H7 (cell line): ENCODE results near the gene ALDH1L1. TPM values are rescaled to one million over a fixed set of nuclear protein-coding genes. Genes with fewer than 3 reads are reported as not detected.

Experiments used
- DNase-seq: peaks from one replicate; pipeline ENCODE4 v3.0.0; 2012
- H3K27me3 ChIP-seq: 2 replicates; pipeline ENCODE4 v1.6.0; 2011; ENCODE audit warnings: mild to moderate bottlenecking, low read length; ENCODE audit not compliant: control insufficient read depth, insufficient read depth
- H3K36me3 ChIP-seq: replicated peaks from 2 replicates; pipeline ENCODE4 v1.5.1; 2011; ENCODE audit warnings: low read length; ENCODE audit not compliant: control insufficient read depth, insufficient read depth
- H3K4me3 ChIP-seq: 2 replicates; pipeline ENCODE4 v1.5.1; 2011; ENCODE audit warnings: low read depth, mild to moderate bottlenecking, control low read depth, low read length, moderate library complexity; ENCODE audit not compliant: insufficient read depth
- total RNA-seq: library from RNA; depleted of rRNA; stranded (reverse); fragments of >200 nt; shearing (Covaris generic); gene quantifications from 2 replicates; pipeline ENCODE4 v1.2.3, GENCODE V29; 2014; rRNA removed

The ALDH1L1 gene
- total RNA-seq, result 0.15 and 0.28 TPM in 2 replicates

DNA sequence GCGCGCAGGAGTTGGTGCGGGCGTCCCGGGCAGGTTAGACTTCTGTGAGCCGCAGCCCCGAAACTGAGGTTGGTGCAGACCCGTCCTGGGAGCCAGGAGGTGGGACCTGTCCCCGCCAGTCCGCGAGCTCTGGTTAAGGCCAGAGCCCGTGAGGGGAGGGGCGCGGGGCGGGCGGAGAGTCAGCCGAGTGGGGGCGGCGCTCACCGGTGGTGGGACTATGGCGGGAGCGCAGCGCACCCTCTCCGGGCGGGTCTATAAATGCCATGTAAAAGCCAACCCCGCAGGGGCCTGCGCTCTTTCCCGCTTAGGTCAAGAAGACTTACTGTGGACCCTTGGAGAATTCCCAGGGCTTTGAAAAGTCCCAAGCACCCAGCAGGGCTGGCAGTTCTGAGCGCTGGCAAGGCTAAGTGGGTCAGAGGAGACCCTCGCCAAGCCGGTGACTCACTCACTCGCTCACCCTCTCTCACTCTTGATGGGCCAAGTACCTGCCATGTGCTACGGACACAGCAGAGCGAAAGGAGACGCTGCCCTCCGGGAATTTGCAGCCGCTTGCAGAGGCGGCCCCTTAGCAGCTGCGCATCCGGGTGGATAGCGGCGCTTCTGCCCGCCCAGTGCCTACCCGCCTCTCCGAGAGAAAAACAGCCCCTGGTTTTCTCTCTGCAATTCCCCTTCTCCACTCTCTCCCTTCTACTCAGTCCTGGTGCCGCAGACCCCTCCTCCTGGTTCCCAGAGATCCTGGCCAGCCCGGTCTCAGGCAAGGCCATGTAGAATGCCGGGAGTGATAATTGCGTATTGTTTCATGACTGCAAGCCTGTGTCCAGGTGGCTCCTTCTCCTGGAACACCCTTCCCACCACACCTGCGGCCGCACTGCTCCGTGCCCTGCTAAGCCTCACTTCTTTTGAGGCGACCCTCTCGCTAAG is at the start of gene ALDH1L1:
Gene ALDH1L1 (minus strand): TSS at position 110 of the 921 bp plus-strand sequence. CDS start 19,607 bp downstream, outside the sequence.
- H3K4me3 ChIP-seq, result peak within 1 kb of the TSS; percentile 53
- peaks cover 34% of the 10 kb centered on the region for H3K27me3 ChIP-seq
- H3K36me3 ChIP-seq, result no peaks in the 10 kb centered on the region
- DNase-seq, result peak; percentile 84

DNA sequence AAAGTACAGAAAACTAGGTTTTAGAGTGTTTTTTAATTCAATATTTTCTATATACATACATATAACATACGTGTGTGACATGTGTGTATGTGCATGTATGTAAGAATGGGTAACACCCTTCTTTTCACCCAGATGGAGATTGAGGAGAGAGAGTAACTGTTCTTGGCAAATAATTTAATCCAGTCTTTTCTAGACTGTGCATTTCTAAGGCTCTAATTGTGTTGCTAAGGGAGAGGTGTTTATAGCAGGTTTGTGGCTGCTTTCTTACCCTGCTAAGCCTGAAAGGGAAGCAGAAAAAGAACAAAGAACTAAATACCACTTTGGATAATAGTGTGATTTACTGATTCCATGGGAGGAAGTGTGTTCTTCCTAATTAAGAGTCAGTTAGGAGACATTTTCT is 46.0 kb upstream of the ALDH1L1 start:
- no peaks in the 10 kb centered on the region for H3K27me3 ChIP-seq
- H3K4me3 ChIP-seq, result no peak overlapping the region
- DNase-seq, result no peak
- H3K36me3 ChIP-seq, result no peaks in the 10 kb centered on the region

DNA sequence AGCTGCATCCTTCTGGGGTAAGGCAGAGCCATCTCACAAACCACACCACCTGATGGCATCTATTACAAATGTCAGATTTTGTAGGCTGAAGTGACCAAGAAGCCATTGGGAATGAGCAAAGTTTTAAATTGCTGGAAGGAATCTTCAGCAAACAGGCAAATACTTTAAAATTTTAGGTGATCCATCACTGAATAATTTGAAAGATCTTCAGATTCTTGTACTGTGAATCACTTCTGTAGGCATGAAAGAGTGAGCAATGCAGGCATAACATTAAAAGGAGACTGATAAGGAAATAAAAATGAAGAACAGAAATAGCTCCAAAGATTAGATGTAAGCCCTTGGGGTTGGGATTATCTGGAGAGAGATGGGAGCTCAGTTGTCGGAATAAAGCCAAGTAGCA is 36.0 kb upstream of the ALDH1L1 start:
- no peaks in the 10 kb centered on the region for H3K36me3 ChIP-seq
- DNase-seq, result no peak
- H3K4me3 ChIP-seq, result no peak overlapping the region
- H3K27me3 ChIP-seq, result peaks cover 21% of the 10 kb centered on the region

DNA sequence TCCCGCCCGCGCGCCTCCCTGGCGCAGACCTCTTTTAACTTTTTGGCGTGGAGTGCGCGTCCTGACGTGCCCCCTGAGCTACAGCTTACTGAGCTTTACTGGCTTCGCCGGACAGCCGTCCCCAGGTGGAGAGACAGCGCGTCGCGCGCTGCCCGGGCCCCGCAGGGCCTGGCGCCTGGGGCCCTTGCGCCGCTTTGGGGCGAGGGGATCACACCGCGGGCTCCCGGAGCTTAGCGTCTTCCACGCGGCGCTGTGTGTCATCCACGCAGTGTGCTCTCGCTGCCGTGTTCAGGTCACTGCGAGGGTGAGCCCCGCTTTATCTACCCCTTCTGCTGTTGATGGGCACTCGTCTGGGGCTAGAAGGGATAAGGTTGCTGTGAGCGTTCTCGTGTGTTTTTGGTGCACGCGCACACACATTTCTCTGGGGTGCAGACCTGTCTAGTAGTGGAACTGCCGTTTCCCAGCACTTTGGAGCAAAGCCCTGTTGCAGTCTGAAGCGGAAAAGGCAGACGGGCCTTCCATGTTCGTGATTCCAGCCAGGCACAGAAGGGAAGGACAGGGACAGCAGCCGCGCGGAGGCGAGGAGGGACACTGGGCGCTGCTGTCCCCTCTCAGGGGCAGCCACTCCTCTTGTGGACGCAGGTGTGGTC is 33.1 kb upstream of the ALDH1L1 start:
- peak; percentile 29 for DNase-seq
- H3K27me3 ChIP-seq, result peaks cover 21% of the 10 kb centered on the region
- peak overlapping the region; percentile 50 for H3K4me3 ChIP-seq

DNA sequence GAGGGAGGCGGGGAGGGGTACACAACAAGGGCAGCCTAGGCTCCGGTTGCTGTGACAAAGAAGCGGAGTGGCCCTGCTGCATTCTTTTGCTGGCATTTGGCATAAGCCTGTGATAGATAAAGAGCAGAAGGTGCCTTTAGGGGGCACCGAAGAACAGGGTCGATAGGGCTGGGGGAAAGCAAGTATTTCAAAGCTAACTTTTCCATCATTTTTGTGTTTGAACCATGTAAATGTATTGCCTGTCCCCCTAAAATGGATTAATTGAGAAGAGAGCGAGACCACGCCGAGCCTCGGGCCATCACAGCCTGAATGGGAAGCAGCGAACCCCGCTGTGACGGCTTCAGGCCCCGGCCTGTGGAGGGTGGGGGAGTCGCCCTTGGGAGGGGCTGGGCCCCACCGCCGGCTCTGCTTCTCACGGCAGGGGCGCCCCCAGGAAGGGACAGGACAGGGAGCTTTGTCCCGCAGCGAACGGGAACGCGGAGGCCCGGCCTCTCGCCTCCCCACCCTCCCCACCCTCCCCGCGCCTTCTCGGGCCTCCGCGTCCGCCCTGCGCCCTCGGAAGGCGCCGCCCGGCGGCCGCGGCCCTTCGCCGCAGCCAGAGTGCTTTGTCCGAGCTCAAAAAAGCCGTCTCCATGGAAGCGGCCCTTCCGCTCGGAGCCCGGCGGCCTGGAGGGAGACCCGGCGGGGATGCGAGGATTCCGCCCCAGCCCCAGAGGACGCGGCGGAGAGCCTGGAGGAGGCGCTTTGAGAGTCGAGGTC is 32.4 kb upstream of the ALDH1L1 start:
- Histone ChIP-seq H3K4me3 (peak overlapping the region; percentile 50), H3K36me3 (no peaks in the 10 kb centered on the region), H3K27me3 (peaks cover 21% of the 10 kb centered on the region)
- DNase-seq, result peak; percentile 89

More for the DNA sequence above, 33.1 kb upstream of the ALDH1L1 start:
- H3K36me3 ChIP-seq, result no peaks in the 10 kb centered on the region

DNA sequence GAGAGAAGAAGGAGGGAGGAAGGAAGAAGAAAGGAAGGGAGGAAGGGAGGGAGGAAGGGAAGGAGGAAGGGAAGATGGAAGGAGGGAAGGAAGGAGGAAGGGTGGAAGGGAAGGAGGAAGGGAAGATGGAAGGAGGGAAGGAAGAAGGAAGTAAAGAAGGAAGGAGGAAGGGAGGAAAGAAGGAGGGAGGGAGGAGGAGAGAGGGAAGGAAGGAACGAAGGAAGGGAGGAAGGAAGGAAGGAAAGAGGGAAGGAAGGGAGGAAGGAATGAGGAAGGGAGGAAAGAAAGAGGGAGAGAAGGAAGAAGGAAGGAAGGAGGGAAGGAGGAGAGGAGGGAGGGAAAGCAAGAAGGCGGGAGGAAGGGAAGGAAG is 31.8 kb upstream of the ALDH1L1 start:
- DNase-seq, result no peak
- Histone ChIP-seq H3K4me3 (peak overlapping the region; percentile 50; the same call in 1 of the 2 replicates), H3K27me3 (peaks cover 21% of the 10 kb centered on the region), H3K36me3 (no peaks in the 10 kb centered on the region)

DNA sequence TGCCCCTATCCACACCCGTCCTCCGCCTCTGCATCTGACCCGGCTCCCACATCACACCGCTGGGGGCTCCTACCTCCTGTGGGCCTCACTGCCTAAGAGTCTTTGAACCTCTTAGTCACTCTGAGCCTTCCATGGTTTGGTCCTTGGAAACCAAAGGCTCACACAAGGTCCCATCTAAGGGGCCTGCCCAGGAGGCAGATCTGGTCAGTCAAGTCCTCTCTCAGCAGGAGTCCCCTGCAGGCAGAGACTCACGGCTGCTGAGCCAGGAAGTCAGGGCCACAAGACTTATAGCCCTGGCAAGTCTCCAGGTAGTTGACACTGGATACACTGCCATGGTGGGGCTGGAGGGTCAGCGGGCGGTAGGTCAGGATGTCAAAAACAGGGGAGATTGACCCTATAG is 31.2 kb upstream of the ALDH1L1 start:
- peaks cover 21% of the 10 kb centered on the region for H3K27me3 ChIP-seq
- no peak overlapping the region for H3K4me3 ChIP-seq
- DNase-seq, result no peak
- no peaks in the 10 kb centered on the region for H3K36me3 ChIP-seq

DNA sequence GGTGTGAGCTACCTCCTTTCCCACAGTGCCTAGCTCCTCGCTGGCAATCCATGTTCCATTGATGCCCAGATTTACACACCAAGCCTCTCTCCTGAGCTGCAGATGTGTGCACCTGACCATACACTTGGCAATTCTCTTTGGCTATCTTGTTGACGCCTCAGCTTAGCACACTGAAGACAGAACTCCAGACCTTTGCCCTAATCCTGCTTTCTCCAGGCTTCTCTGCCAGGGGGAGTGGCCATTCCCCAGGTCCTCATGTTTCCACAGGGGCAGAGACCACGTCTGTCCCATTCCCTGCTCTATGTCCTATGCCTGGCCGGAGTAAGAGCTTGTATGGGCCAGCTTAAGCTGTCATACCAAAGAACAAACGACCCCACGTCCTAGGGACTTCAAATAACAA is 30.2 kb upstream of the ALDH1L1 start:
- no peak for DNase-seq
- Histone ChIP-seq H3K36me3 (no peaks in the 10 kb centered on the region), H3K4me3 (no peak overlapping the region), H3K27me3 (peaks cover 21% of the 10 kb centered on the region)

DNA sequence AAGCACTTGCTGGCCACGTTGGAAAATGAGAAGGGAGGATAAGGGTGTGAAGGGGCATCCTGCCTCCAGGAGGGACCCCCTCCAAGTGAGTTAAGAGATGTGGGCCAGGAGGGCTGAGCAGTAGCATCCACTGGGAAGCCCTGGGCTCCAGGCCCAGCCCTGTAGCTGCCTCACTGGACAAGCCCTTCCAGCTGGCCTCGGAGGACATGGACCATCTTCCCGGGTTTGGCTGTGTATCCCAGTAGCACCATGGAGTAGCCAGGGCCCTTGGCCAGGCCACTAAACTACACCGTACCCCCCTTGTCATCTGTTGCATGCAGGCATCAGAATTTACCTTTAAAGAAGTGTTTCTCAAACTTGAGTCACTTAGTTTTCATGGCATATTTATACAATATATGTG is 29.4 kb upstream of the ALDH1L1 start:
- DNase-seq, result no peak
- Histone ChIP-seq H3K36me3 (no peaks in the 10 kb centered on the region), H3K4me3 (no peak overlapping the region), H3K27me3 (peaks cover 20% of the 10 kb centered on the region)

DNA sequence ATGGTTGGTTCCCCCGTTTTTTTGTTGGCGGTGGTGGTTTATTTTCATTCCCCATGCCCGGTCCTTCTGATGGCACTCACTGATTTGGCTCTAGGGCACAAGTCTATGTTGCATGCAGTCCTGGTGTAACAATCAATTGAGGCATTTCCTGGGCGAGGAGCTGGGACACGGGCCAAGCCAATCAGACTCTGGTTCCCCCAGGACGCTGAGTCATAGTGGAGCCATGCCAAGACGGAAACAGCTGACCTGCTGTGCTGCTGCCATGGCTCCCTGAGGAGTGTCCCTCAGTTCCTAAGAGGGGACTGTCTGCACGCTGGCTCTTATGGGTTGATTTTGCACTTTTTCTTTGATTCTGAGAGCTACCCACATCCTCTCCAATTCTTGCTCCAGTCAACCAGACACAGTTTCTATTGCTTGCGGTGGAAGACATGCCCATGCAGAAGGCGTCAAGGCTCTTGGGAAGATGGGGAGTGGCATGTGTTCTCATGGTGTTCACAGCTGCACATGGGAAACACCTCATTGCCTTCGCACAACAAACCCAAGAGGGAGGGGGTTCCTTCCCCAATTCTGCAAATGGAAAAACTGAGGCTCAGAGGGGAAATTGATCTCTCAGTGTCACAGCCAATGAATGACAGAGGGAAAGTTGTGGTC is 28.3 kb upstream of the ALDH1L1 start:
- no peak for DNase-seq
- Histone ChIP-seq H3K4me3 (no peak overlapping the region), H3K36me3 (no peaks in the 10 kb centered on the region), H3K27me3 (peaks cover 13% of the 10 kb centered on the region)

DNA sequence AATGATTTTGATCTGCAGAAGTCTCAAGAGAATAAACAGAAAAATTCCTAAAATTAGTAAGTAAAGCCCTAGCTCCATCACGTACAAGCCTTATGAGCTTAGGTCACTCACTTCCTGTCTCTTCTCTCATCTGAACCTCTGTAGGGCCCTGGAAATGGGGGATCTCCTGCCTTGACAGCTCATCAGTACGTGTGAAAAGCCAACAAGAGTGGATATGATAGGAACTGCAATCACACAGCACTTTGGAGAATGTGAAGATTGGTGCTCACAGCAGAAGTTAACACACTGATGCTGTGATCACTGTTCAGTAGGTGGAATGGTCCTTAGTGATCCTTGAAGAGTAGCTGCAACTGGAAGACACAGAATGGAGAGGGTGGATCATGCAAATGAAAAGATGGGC is 27.8 kb upstream of the ALDH1L1 start:
- DNase-seq, result no peak
- H3K4me3 ChIP-seq, result no peak overlapping the region
- H3K27me3 ChIP-seq, result peaks cover 7% of the 10 kb centered on the region
- no peaks in the 10 kb centered on the region for H3K36me3 ChIP-seq

DNA sequence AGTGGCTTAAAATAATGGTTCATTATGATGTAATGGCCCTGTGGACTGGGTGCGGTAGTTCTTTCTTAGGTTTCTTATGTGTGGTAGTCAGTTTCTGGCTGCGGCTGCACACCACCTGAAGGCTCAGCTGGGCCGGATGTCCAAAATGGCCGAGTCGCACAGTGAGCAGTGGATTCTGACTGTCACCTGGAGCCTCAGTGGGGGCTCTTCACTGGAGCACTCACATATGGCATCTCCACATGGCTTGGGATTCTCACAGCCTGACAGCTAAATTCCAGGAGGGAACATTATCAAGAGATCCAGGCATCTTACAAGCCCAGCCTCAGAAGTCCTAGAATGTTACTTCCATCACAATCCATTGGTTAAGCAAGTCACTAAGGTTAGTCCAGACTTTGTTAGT is 26.8 kb upstream of the ALDH1L1 start:
- Histone ChIP-seq H3K4me3 (no peak overlapping the region), H3K27me3 (peaks cover 2% of the 10 kb centered on the region), H3K36me3 (no peaks in the 10 kb centered on the region)
- DNase-seq, result no peak

DNA sequence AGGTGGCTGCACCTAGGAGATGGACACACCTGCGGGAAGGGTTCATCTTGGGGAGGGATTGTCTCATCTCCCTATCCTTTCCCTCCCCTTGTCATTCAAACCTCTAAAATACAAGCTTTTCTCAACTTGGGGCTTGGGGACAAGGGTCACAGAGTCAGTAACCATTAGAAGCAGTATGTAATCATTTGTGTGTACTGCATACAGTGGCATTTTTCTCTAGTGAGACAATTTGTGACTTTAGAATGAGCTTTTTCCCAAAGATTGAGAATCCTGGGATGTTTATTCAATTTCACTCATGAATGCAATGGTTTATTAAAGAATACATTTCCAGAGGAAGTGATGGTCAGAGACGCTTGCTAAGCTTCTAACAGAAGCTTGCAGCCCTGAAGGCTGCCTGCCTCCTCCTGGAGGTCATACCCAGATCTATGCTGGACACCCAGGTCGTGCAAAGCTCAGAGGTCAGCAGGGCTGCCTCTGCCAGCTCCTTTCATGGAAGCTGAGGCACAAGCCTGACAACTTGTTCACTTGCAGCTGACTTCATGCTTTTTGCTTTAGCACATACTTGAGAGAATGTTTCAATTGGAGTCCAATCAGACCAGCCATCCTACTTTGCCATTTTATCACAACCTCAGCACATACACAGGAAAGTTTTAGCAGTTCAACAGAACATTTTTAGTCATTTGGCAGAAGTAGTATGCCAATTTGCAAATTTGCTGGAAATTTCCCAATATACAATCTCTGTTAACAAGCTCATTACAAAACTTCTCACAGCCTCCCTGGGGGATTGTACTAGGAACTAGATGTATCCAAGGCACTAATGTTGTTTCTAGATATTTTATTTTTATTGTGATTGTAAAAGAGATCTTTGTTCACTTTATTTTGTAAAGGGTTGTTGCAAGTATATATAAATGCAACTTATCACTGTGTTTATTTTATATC is 25.6 kb upstream of the ALDH1L1 start:
- Histone ChIP-seq H3K36me3 (no peaks in the 10 kb centered on the region), H3K4me3 (no peak overlapping the region), H3K27me3 (no peaks in the 10 kb centered on the region)
- no peak for DNase-seq
